DMS 273 (cell line): ENCODE measurements around the gene MAST1.
"Not testable (repeated sequence)": the region's sequence is repeated elsewhere in the genome, so short reads cannot be mapped to it uniquely, and the experiment has no call there.

ENCODE experiments used
- DNase-seq: peaks from one replicate; lab custom pipeline; 2025; ENCODE audit not compliant: unreplicated experiment; lab: John Stamatoyannopoulos, UW

The MAST1 gene

GRCh38 chr19:12888006-12888603, 49.8 kb downstream of the MAST1 start:
- DNase-seq: no peak

GRCh38 chr19:12890299-12890786, 52.0 kb downstream of the MAST1 start:
- not testable (repeated sequence) for DNase-seq

- DNase-seq: peak; percentile 100
These were observed 52.7 kb downstream of the MAST1 start, which contains the start of gene GCDH for GRCh38 chr19:12890787-12891552. TSS of gene GCDH (plus strand) at chr19:12891160. CDS start at chr19:12891305, 145 bp downstream.

GRCh38 chr19:12891553-12892021, 53.3 kb downstream of the MAST1 start:
- no peak for DNase-seq

- DNase-seq: no peak
These were observed 55.3 kb downstream of the MAST1 start for GRCh38 chr19:12893582-12893981.

GRCh38 chr19:12896460-12896859, 58.1 kb downstream of the MAST1 start:
- DNase-seq: no peak

GRCh38 chr19:12899891-12900518, 61.7 kb downstream of the MAST1 start:
- no peak for DNase-seq

GRCh38 chr19:12907166-12907565, 68.9 kb downstream of the MAST1 start:
- DNase-seq: no peak

- DNase-seq: no peak
These were observed 74.3 kb downstream of the MAST1 start for GRCh38 chr19:12912571-12912970.

- DNase-seq: peak; percentile 99
These were observed 74.8 kb downstream of the MAST1 start for GRCh38 chr19:12913011-12913561.

- DNase-seq: peak; percentile 50
These were observed 75.8 kb downstream of the MAST1 start for GRCh38 chr19:12913851-12914690.

- not testable (repeated sequence) for DNase-seq
These were observed 77.5 kb downstream of the MAST1 start for GRCh38 chr19:12915860-12916259.

- no peak for DNase-seq
These were observed 79.9 kb downstream of the MAST1 start for GRCh38 chr19:12918253-12918652.

- DNase-seq: no peak
These were observed 82.7 kb downstream of the MAST1 start for GRCh38 chr19:12921047-12921446.

GRCh38 chr19:12922959-12923358, 84.6 kb downstream of the MAST1 start:
- no peak for DNase-seq
